ENCODE measurements around the gene LRCH4. TPM values are rescaled to one million over a fixed set of nuclear protein-coding genes. Genes with fewer than 3 reads are reported as not detected.
"Not testable (repeated sequence)": the region's sequence is repeated elsewhere in the genome, so short reads cannot be mapped to it uniquely, and the experiment has no call there.

Gene LRCH4
- total and polyA plus RNA-seq, 2 donors (not counting 1 experiment from before 2014, with no cell fraction given) = 288 to 289 TPM

DNA sequence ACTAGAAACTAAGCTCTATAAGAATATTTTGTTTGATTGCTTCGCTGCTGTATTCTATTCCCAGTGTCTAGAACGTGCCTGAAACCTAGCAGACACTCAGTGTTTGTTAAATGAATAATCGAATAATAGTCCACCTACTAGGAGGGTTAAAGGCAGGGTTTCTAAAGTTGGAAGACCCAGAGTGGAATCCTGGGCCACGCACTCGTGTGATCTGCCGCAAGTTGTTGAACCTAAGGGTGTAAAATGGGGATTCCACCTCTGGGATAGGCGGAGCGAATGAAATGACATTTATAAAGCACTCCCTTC is 47.6 kb downstream of the LRCH4 start:
- H3K27ac Mint-ChIP-seq = peak overlapping the region; percentile 76
- no peaks in the 10 kb centered on the region for H3K27me3 ChIP-seq (replicated peaks in 1 of 4; ENCODE audit: control extremely low read depth in 1 of 4, control insufficient read depth in 3 of 4, insufficient read depth in 4 of 4, low read length in 3 of 4)
- no peaks in the 10 kb centered on the region for H3K36me3 ChIP-seq (replicated peaks in 1 of 2; ENCODE audit: control extremely low read depth in 1 of 2, control insufficient read depth in 1 of 2, extremely low read depth in 1 of 2, insufficient read depth in 2 of 2, low read length in 1 of 2)
- ChIA-PET POLR2A (interaction anchor here (0.9 to 1.6 kb wide), 3 partner anchors 11 to 50 kb away, joined by 3 to 6 read pairs (median 6); no protein-coding TSS in a partner anchor), CTCF (interaction anchor here (1.0 to 2.9 kb wide), 4 partner anchors 21 to 50 kb away, joined by 4 to 17 read pairs (median 6); partner anchors contain the start of gene FBXO24)
- peaks cover 31% of the 10 kb centered on the region for H3K4me1 Mint-ChIP-seq
- no peaks in the 10 kb centered on the region for H3K9me3 ChIP-seq (ENCODE audit: control extremely low read depth in 1 of 3, control insufficient read depth in 2 of 3, insufficient read depth in 1 of 3, low read length in 2 of 3)
- peaks cover 14 to 23% of the 10 kb centered on the region in 2 donors for H3K4me1 ChIP-seq (ENCODE audit: control insufficient read depth in 2 of 2, insufficient read depth in 2 of 2, low read length in 2 of 2)
- H3K4me2 ChIP-seq (replicated peaks; ENCODE audit: low read depth, low read length, poor library complexity, severe bottlenecking) = peak overlapping the region; percentile 88
- peak overlapping the region; percentile 63 for H3K9ac ChIP-seq (ENCODE audit: low read length)
- peaks cover 33% of the 10 kb centered on the region for H3K79me2 ChIP-seq (ENCODE audit: control insufficient read depth, insufficient read depth, low read length)
- peak overlapping the region; percentile 85 for H2AFZ ChIP-seq (ENCODE audit: insufficient read depth, low read depth, low read length, poor library complexity, severe bottlenecking)
- ATAC-seq (ENCODE audit: low read depth) (no peak), DNase-seq (no peak)
- WGBS (ENCODE audit: insufficient coverage) = 0% methylated on average over 3 of the region's 8 CpGs
- H3K4me3 ChIP-seq (ENCODE audit: control extremely low read depth in 1 of 5, extremely low read depth in 1 of 5, insufficient read depth in 1 of 5, low read depth in 2 of 5, low read length in 4 of 5) = peak overlapping the region; percentile 35 to 65 (median 45)
- intact Hi-C loops (cut with micrococcal nuclease) = loop anchor here (1.0 to 2.0 kb wide), 6 partner anchors 20 to 314 kb away; partner anchors contain the start of genes GNB2, MEPCE, NYAP1 and SLC12A9
- H3K4me3 Mint-ChIP-seq = peak overlapping the region; percentile 91
- TF ChIP-seq, protein P1, sequence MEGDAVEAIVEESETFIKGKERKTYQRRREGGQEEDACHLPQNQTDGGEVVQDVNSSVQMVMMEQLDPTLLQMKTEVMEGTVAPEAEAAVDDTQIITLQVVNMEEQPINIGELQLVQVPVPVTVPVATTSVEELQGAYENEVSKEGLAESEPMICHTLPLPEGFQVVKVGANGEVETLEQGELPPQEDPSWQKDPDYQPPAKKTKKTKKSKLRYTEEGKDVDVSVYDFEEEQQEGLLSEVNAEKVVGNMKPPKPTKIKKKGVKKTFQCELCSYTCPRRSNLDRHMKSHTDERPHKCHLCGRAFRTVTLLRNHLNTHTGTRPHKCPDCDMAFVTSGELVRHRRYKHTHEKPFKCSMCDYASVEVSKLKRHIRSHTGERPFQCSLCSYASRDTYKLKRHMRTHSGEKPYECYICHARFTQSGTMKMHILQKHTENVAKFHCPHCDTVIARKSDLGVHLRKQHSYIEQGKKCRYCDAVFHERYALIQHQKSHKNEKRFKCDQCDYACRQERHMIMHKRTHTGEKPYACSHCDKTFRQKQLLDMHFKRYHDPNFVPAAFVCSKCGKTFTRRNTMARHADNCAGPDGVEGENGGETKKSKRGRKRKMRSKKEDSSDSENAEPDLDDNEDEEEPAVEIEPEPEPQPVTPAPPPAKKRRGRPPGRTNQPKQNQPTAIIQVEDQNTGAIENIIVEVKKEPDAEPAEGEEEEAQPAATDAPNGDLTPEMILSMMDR (IDR thresholded peaks at IDR 0.05) = no peak
- peak overlapping the region in 1 of 2 donors; percentile 42 for H3K27ac ChIP-seq (ENCODE audit: low read length in 2 of 2)
- H3K27me3 Mint-ChIP-seq = peaks cover 1% of the 10 kb centered on the region
- H4K20me1 ChIP-seq (ENCODE audit: control insufficient read depth, insufficient read depth, low read length, poor library complexity, severe bottlenecking) = no peaks in the 10 kb centered on the region
- no peaks in the 10 kb centered on the region for H3K9me3 Mint-ChIP-seq (ENCODE audit: insufficient read depth)

DNA sequence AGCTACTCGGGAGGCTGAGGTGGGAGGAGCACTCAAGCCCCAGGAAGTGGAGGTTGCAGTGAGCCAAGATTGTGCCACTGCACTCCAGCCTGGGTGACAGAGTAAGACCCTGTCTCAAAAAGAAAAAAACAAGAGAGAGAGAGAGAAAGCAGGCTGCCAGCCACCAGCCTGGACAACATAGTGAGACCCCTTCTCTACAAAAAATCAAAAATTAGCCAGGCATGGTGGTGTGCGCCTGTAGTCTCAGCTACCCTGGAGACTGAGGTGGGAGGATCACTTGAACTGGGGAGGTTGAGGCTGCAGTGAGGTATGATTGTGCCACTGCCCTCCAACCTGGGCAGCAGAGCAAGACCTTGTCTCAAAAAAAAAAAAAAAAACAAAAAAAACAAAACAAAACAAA is 49.2 kb downstream of the LRCH4 start:
- H3K9me3 ChIP-seq (ENCODE audit: control extremely low read depth in 1 of 3, control insufficient read depth in 2 of 3, insufficient read depth in 1 of 3, low read length in 2 of 3); H3K4me3 Mint-ChIP-seq; H3K27ac ChIP-seq (ENCODE audit: low read length in 2 of 2); H3K4me3 ChIP-seq (ENCODE audit: control extremely low read depth in 1 of 5, extremely low read depth in 1 of 5, insufficient read depth in 1 of 5, low read depth in 2 of 5, low read length in 4 of 5); ATAC-seq (ENCODE audit: low read depth); H4K20me1 ChIP-seq (ENCODE audit: control insufficient read depth, insufficient read depth, low read length, poor library complexity, severe bottlenecking); H3K9me3 Mint-ChIP-seq (ENCODE audit: insufficient read depth); intact Hi-C loops (cut with micrococcal nuclease); H3K9ac ChIP-seq (ENCODE audit: low read length); H3K27ac Mint-ChIP-seq; H2AFZ ChIP-seq (ENCODE audit: insufficient read depth, low read depth, low read length, poor library complexity, severe bottlenecking); H3K27me3 ChIP-seq (replicated peaks in 1 of 4; ENCODE audit: control extremely low read depth in 1 of 4, control insufficient read depth in 3 of 4, insufficient read depth in 4 of 4, low read length in 3 of 4); H3K4me2 ChIP-seq (replicated peaks; ENCODE audit: low read depth, low read length, poor library complexity, severe bottlenecking); H3K36me3 ChIP-seq (replicated peaks in 1 of 2; ENCODE audit: control extremely low read depth in 1 of 2, control insufficient read depth in 1 of 2, extremely low read depth in 1 of 2, insufficient read depth in 2 of 2, low read length in 1 of 2); H3K27me3 Mint-ChIP-seq; DNase-seq: not testable (repeated sequence)
- ChIA-PET POLR2A (interaction anchor here (0.6 kb wide), 1 partner anchor 103 kb away, joined by 3 read pairs; no protein-coding TSS in a partner anchor), CTCF (interaction anchor here (1.1 to 1.8 kb wide), 3 partner anchors 12 to 155 kb away, joined by 3 to 13 read pairs (median 3); no protein-coding TSS in a partner anchor)
- WGBS (ENCODE audit: insufficient coverage) = 71% methylated on average over 1 of the region's 2 CpGs
- H3K4me1 ChIP-seq (ENCODE audit: control insufficient read depth in 2 of 2, insufficient read depth in 2 of 2, low read length in 2 of 2) = peaks cover 14 to 16% of the 10 kb centered on the region in 2 donors
- H3K79me2 ChIP-seq (ENCODE audit: control insufficient read depth, insufficient read depth, low read length) = peaks cover 25% of the 10 kb centered on the region
- H3K4me1 Mint-ChIP-seq = peaks cover 19% of the 10 kb centered on the region

GRCh38 chr7:100535982-100536381 is 49.9 kb downstream of the LRCH4 start:
- H2AFZ ChIP-seq (ENCODE audit: insufficient read depth, low read depth, low read length, poor library complexity, severe bottlenecking); H4K20me1 ChIP-seq (ENCODE audit: control insufficient read depth, insufficient read depth, low read length, poor library complexity, severe bottlenecking); DNase-seq; H3K9ac ChIP-seq (ENCODE audit: low read length); H3K9me3 ChIP-seq (ENCODE audit: control extremely low read depth in 1 of 3, control insufficient read depth in 2 of 3, insufficient read depth in 1 of 3, low read length in 2 of 3); H3K27me3 Mint-ChIP-seq; H3K27me3 ChIP-seq (replicated peaks in 1 of 4; ENCODE audit: control extremely low read depth in 1 of 4, control insufficient read depth in 3 of 4, insufficient read depth in 4 of 4, low read length in 3 of 4); H3K4me3 ChIP-seq (ENCODE audit: control extremely low read depth in 1 of 5, extremely low read depth in 1 of 5, insufficient read depth in 1 of 5, low read depth in 2 of 5, low read length in 4 of 5); ATAC-seq (ENCODE audit: low read depth); H3K27ac Mint-ChIP-seq; H3K4me3 Mint-ChIP-seq; H3K27ac ChIP-seq (ENCODE audit: low read length in 2 of 2); intact Hi-C loops (cut with micrococcal nuclease); H3K36me3 ChIP-seq (replicated peaks in 1 of 2; ENCODE audit: control extremely low read depth in 1 of 2, control insufficient read depth in 1 of 2, extremely low read depth in 1 of 2, insufficient read depth in 2 of 2, low read length in 1 of 2); H3K9me3 Mint-ChIP-seq (ENCODE audit: insufficient read depth); H3K4me2 ChIP-seq (replicated peaks; ENCODE audit: low read depth, low read length, poor library complexity, severe bottlenecking): not testable (repeated sequence)
- Histone ChIP-seq H3K4me1 (ENCODE audit: control insufficient read depth in 2 of 2, insufficient read depth in 2 of 2, low read length in 2 of 2) (peaks cover 14 to 16% of the 10 kb centered on the region in 2 donors), H3K79me2 (ENCODE audit: control insufficient read depth, insufficient read depth, low read length) (peaks cover 20% of the 10 kb centered on the region)
- POLR2A ChIA-PET = interaction anchor here (0.7 kb wide), 1 partner anchor 58 kb away, joined by 3 read pairs; no protein-coding TSS in a partner anchor
- H3K4me1 Mint-ChIP-seq = peaks cover 16% of the 10 kb centered on the region
- WGBS (ENCODE audit: insufficient coverage) = 100% methylated on average over 1 of the region's 9 CpGs
- CTCF ChIA-PET = interaction anchor here (1.7 to 1.8 kb wide), 2 partner anchors 12 to 24 kb away, joined by 3 to 13 read pairs; no protein-coding TSS in a partner anchor
